ENCODE measurements around the gene PIP5K1B. TPM values are rescaled to one million over a fixed set of nuclear protein-coding genes. Genes with fewer than 3 reads are reported as not detected.
"Not testable (repeated sequence)": the region's sequence is repeated elsewhere in the genome, so short reads cannot be mapped to it uniquely, and the experiment has no call there.

Gene PIP5K1B
- total RNA-seq, 1 donor from 2014 or later = not detected

DNA sequence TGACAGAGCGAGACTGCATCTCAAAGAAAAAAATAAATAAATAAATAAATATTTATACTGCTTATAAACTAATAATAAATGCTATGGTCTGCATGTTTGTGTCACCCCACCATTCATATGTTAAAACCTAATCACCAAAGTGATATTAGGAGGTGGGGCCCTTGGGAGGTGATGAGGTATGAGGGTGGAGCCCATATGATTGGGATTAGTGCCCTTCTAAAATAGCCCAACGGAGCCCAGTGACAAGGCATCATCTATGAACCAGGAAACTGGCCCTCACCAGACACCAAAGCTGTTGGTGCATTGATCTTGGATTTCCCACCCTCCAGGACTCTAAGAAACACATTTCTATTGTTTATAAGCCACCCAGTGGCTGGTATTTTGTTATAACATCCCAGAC lies 335.6 kb downstream of the PIP5K1B start:
- no peak overlapping the region for H3K4me3 ChIP-seq (ENCODE audit: low read depth, low read length)
- TF ChIP-seq, protein P1, sequence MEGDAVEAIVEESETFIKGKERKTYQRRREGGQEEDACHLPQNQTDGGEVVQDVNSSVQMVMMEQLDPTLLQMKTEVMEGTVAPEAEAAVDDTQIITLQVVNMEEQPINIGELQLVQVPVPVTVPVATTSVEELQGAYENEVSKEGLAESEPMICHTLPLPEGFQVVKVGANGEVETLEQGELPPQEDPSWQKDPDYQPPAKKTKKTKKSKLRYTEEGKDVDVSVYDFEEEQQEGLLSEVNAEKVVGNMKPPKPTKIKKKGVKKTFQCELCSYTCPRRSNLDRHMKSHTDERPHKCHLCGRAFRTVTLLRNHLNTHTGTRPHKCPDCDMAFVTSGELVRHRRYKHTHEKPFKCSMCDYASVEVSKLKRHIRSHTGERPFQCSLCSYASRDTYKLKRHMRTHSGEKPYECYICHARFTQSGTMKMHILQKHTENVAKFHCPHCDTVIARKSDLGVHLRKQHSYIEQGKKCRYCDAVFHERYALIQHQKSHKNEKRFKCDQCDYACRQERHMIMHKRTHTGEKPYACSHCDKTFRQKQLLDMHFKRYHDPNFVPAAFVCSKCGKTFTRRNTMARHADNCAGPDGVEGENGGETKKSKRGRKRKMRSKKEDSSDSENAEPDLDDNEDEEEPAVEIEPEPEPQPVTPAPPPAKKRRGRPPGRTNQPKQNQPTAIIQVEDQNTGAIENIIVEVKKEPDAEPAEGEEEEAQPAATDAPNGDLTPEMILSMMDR (conservative IDR thresholded peaks at IDR 0.05; ENCODE audit: low read depth, low read length) = no peak
- DNase-seq (ENCODE audit: low read depth) = no peak

DNA sequence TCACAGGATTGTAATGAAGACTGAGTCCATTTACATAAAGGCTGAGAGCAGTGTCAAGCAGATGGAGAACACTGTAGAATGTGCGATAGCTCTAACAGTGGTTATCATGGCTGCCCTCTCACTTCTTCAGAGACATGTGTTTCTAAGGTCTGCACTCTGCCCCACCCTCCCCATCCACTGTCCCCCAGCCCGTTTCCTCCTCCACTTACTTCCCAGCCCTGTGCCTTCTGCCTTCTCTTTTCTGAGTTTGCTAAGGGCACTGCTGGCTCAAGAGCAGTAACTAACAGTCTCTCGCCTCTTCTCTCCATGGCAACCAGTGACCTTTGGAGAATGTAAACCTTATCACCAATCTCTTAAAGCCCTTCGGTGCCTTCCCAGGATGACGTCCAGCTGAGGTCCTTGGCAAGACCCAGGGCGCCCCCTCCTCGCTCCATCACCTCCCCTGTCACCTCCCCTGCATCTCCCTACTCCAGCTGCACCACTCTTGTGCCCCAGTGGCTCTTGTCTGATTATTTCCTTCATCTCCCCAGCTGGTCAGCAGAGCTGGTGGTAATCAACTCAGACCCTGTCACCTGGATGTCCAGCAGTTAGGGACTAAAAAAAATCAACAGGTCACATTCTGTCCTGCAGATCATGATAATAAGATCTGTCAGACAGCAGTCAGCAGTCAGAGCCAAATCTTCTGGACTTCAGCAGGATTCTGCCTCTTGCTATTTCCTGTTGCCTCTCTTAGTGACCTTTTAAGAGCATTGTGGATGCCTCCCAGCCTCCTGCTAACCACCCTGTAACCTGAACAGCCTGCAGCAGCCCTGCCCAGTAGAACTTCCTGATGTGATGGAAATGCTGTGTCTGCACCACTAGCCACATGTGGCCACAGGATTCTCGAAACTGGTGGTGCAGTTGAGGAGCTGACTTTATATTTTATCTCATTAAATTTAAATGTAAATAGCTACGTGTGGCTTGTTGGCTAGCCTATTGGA lies 339.5 kb downstream of the PIP5K1B start:
- TF ChIP-seq, protein P1 (conservative IDR thresholded peaks at IDR 0.05; ENCODE audit: low read depth, low read length) = no peak
- no peak for DNase-seq (ENCODE audit: low read depth)
- no peak overlapping the region for H3K4me3 ChIP-seq (ENCODE audit: low read depth, low read length)

DNA sequence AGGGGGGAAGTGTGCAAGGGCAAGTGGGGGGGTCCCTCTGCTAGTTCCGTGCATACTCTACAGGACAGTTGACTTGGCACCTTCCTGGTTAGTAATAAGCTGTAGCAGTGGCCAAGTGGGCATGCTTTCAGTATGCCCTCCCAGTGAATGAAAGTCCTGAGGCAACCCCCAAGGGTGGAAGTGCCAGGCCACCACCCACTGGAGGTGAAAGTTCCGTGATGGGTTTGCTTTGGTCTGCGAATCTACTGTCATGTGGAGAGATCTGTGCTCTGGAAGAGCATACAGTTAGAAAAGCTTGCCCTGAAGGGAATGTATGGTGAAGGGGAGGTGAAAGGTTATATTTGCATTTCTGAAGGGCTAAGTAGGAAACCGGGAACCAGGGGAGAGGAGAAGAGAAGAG lies 340.8 kb downstream of the PIP5K1B start:
- H3K4me3 ChIP-seq (ENCODE audit: low read depth, low read length) = no peak overlapping the region
- DNase-seq (ENCODE audit: low read depth) = no peak
- TF ChIP-seq, protein P1 (conservative IDR thresholded peaks at IDR 0.05; ENCODE audit: low read depth, low read length) = no peak

DNA sequence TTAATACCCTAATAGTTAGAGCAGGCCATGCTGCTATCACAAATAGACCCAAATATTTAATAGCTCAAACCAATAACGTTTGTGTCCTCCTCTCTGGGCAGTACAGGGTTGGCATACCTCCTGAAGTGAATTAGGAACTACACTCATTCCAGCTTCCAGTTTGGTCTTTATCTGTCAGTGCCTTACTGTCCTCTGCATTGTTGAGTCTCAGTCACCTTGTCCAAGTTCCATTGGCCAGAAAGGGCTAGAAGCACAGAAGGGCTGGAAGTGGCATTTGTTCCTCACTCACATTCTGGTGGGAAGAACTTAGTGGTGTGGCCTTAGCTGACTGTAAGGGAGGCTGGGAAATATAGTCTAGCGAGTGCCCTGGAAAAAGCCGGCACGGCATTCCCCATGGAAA lies 341.7 kb downstream of the PIP5K1B start:
- DNase-seq (ENCODE audit: low read depth) = no peak
- TF ChIP-seq, protein P1 (conservative IDR thresholded peaks at IDR 0.05; ENCODE audit: low read depth, low read length) = no peak
- H3K4me3 ChIP-seq (ENCODE audit: low read depth, low read length) = no peak overlapping the region

DNA sequence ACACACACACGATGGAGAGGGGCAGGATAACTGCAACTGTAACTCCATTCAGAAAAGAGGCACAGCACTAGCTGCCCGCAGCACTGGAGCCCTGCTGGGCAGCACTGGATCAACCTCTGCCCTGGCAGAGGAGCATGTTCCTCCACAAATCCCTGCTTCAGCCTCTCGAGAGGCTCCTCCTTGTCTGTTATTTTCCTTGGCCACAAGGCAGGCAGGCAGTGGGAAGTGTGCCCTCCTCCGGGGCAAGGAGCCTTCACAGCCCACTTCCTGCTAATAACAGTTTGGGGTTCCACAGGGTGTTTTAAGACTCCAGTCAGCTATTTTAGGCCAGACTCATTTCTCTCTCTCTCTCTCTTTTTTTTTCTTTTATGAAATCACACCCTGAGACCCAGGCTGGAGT lies 342.3 kb downstream of the PIP5K1B start:
- no peak for DNase-seq (ENCODE audit: low read depth)
- TF ChIP-seq, protein P1 (conservative IDR thresholded peaks at IDR 0.05; ENCODE audit: low read depth, low read length) = no peak
- H3K4me3 ChIP-seq (ENCODE audit: low read depth, low read length) = no peak overlapping the region

DNA sequence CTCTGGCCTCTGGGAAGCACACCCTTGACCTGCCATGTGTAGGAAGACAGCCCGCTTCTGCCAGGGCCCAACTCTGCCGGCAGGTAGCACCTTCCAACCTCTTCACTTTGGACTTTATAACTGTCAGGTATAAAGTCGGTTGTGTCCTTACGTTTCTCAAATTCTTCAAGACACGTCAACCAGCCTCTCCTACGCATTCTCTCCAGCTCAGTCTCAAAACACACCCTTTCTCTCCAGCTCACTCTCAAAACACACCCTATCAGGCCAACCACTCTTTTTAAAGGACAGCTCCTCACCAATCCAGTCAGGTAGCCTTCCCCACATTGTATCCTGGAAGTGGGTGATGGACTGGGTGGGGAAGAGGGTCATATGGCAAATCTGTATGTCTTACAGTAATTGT lies 344.1 kb downstream of the PIP5K1B start:
- no peak for DNase-seq (ENCODE audit: low read depth)
- no peak overlapping the region for H3K4me3 ChIP-seq (ENCODE audit: low read depth, low read length)
- TF ChIP-seq, protein P1 (conservative IDR thresholded peaks at IDR 0.05; ENCODE audit: low read depth, low read length) = no peak

DNA sequence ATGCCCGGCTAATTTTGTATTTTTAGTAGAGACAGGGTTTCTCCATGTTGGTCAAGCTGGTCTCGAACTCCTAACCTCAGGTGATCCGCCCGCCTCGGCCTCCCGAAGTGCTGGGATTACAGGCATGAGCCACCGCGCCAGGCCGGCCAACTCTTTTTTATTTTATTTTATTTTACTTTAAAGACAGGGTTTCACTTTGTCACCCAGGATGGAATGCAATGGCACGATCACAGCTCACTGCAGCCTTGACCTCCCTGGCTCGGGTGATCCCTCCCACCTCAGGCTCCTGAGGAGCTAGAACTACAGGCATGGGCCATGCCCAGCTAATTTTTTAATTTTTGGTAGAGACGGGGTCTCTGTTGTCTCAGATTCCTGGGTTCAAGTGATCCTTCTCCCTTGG lies 345.9 kb downstream of the PIP5K1B start:
- not testable (repeated sequence) for DNase-seq (ENCODE audit: low read depth); H3K4me3 ChIP-seq (ENCODE audit: low read depth, low read length)

Measured in epithelial cell of proximal tubule (primary cell).